Panc1 (cell line): ENCODE data around the gene PPFIA1. TPM values are rescaled to one million over a fixed set of nuclear protein-coding genes. Genes with fewer than 3 reads are reported as not detected.
"Not testable (repeated sequence)": the region's sequence is repeated elsewhere in the genome, so short reads cannot be mapped to it uniquely, and the experiment has no call there.

Source experiments
- ATAC-seq: fragments of 200-7000 bp; cut with Tn5 transposase; 2 replicates; pipeline ENCODE4 v1.9.1; 2020; ENCODE audit warnings: mild to moderate bottlenecking, moderate library complexity
- BruUV-seq: library from RNA; stranded (reverse); fragments of 400-500 nt; replicated peaks from 2 replicates; lab custom pipeline; 2021; lab: Mats Ljungman, UMichigan
- CTCF ChIA-PET: fragments of 300-600 bp; sonication (Branson Sonifier 250); formaldehyde crosslinking; loops from one replicate; lab custom pipeline; 2022; ENCODE audit warnings: antibody characterized with exemption; lab: Charles Lee
- POLR2A ChIA-PET: fragments of 300-600 bp; sonication (Branson Sonifier 250); formaldehyde crosslinking; loops from one replicate; lab custom pipeline; 2022; ENCODE audit warnings: antibody characterized with exemption; lab: Charles Lee
- DNase-seq: peaks from one replicate; pipeline ENCODE4 v3.0.0-alpha.2; 2010; ENCODE audit warnings: low read depth, low spot score
- H3K27ac ChIP-seq: 2 replicates; pipeline ENCODE4 v1.5.1; 2011; ENCODE audit warnings: mild to moderate bottlenecking, low read length, inconsistent platforms
- H3K27me3 ChIP-seq: fragments of 200-500 bp; sonication (Bioruptor generic); 2 replicates; pipeline ENCODE4 v1.6.0; 2014; ENCODE audit warnings: low read length, inconsistent platforms; ENCODE audit not compliant: control insufficient read depth, insufficient read depth
- H3K36me3 ChIP-seq: fragments of 200-500 bp; sonication (Bioruptor generic); 2 replicates; pipeline ENCODE4 v1.5.1; 2014; ENCODE audit warnings: inconsistent platforms, mild to moderate bottlenecking, low read length, moderate library complexity; ENCODE audit not compliant: control insufficient read depth, insufficient read depth
- H3K4me1 ChIP-seq: 2 replicates; pipeline ENCODE4 v1.5.1; 2011; ENCODE audit warnings: inconsistent platforms, mild to moderate bottlenecking, low read length, moderate library complexity; ENCODE audit not compliant: control insufficient read depth, insufficient read depth
- H3K4me3 ChIP-seq, 2 experiments: 2 replicates each; pipeline ENCODE4 v1.5.1; 2011 to 2012; ENCODE audit warnings: low read depth in 2 of 2, low read length in 2 of 2, mild to moderate bottlenecking in 2 of 2, inconsistent platforms in 1 of 2, moderate library complexity in 1 of 2
- H3K9me3 ChIP-seq: fragments of 200-500 bp; sonication (Bioruptor generic); 2 replicates; pipeline ENCODE4 v1.5.1; 2014; ENCODE audit warnings: low read depth, mild to moderate bottlenecking, inconsistent platforms, low read length, moderate library complexity; ENCODE audit not compliant: control insufficient read depth, insufficient read depth
- CTCF ChIP-seq: fragments of 450-650 bp; IDR thresholded peaks from 2 replicates; pipeline ENCODE4 v1.5.1; 2017; ENCODE audit warnings: mild to moderate bottlenecking
- POLR2AphosphoS5 ChIP-seq: IDR thresholded peaks from 2 replicates; pipeline ENCODE4 v1.6.1; 2012; ENCODE audit warnings: mild to moderate bottlenecking, low read depth, low read length, moderate library complexity
- REST ChIP-seq, 2 experiments: IDR thresholded peaks; 2 replicates each; pipeline ENCODE4 v1.6.1; 2011 to 2012; ENCODE audit warnings: low read depth in 2 of 2, control low read depth in 1 of 2, low read length in 1 of 2, mild to moderate bottlenecking in 1 of 2, moderate library complexity in 1 of 2; ENCODE audit not compliant: insufficient read depth in 1 of 2
- SIN3A ChIP-seq: IDR thresholded peaks from 2 replicates; pipeline ENCODE4 v1.6.1; 2012; ENCODE audit warnings: low read depth, mild to moderate bottlenecking, low read length, moderate library complexity, borderline replicate concordance; ENCODE audit not compliant: insufficient read depth
- TCF7L2 ChIP-seq: IDR thresholded peaks from 2 replicates; pipeline ENCODE4 v1.6.1; 2011; ENCODE audit warnings: mild to moderate bottlenecking, low read depth, low read length, inconsistent platforms
- in situ Hi-C: cut with HindIII; loops from 2 replicates; pipeline ENCODE4 v1.10.0; 2016; ENCODE audit warnings: low sequenced_read_pairs, low pct_unique_long_range_greater_than_20kb
- intact Hi-C: fragments of 100-400 bp; cut with micrococcal nuclease; formaldehyde crosslinking; loops from one replicate; pipeline ENCODE4 v1.10.0; 2022; ENCODE audit not compliant: unreplicated experiment
- total RNA-seq: library from RNA; stranded (reverse); gene quantifications from one replicate; pipeline ENCODE4 v1.2.1, GENCODE V29; 2021; ENCODE audit not compliant: unreplicated experiment

PPFIA1 gene
- total RNA-seq, 1 experiment from 2014 or later = 101 TPM

- ChIA-PET POLR2A (no interaction called here), CTCF (no interaction called here)
- no peak for DNase-seq
- Histone ChIP-seq H3K27me3 (no peaks in the 10 kb centered on the region), H3K9me3 (no peaks in the 10 kb centered on the region), H3K4me3 (no peak overlapping the region), H3K36me3 (0 out of 2 replicates have a peak, but pooled peaks cover 3% of the 10 kb centered on the region), H3K27ac (no peak overlapping the region), H3K4me1 (no peaks in the 10 kb centered on the region)
- intact Hi-C loops (no loop called here), in situ Hi-C loops (no loop called here)
- no TSS peak for BruUV-seq
- ATAC-seq = no peak; the same call in 1 of the 2 replicates
- no peak for TF ChIP-seq TCF7L2
- no peak for TF ChIP-seq REST (IDR thresholded peaks at IDR 0.05; ENCODE audit: insufficient read depth in 1 of 2, low read depth in 2 of 2, low read length in 1 of 2)
- TF ChIP-seq POLR2AphosphoS5 = no peak
- TF ChIP-seq CTCF = no peak
- TF ChIP-seq SIN3A = no peak
These were observed 21.7 kb downstream of the PPFIA1 start for GRCh38 chr11:70292166-70292565.

- ChIA-PET CTCF (no interaction called here), POLR2A (no interaction called here)
- intact Hi-C loops (no loop called here), in situ Hi-C loops (no loop called here)
- no peaks in the 10 kb centered on the region for H3K4me1 ChIP-seq
- no peak overlapping the region for H3K27ac ChIP-seq
- H3K27me3 ChIP-seq = no peaks in the 10 kb centered on the region
- no TSS peak for BruUV-seq
- H3K36me3 ChIP-seq = 0 out of 2 replicates have a peak, but pooled peaks cover 3% of the 10 kb centered on the region
- no peak overlapping the region for H3K4me3 ChIP-seq
- ATAC-seq = no peak
- TF ChIP-seq CTCF (no peak), SIN3A (no peak), TCF7L2 (no peak), REST (IDR thresholded peaks at IDR 0.05; ENCODE audit: insufficient read depth in 1 of 2, low read depth in 2 of 2, low read length in 1 of 2) (no peak)
- DNase-seq = no peak
- H3K9me3 ChIP-seq = no peaks in the 10 kb centered on the region
These were observed 22.4 kb downstream of the PPFIA1 start for GRCh38 chr11:70292863-70293262.

- H3K36me3 ChIP-seq, POLR2A ChIA-PET, H3K27me3 ChIP-seq, intact Hi-C loops, H3K4me3 ChIP-seq, ATAC-seq, BruUV-seq, CTCF ChIA-PET, H3K4me1 ChIP-seq, H3K27ac ChIP-seq, H3K9me3 ChIP-seq, in situ Hi-C loops, DNase-seq: not testable (repeated sequence)
These were observed 24.7 kb downstream of the PPFIA1 start for GRCh38 chr11:70295166-70295565.
